Lung (tissue), 12 donors: ENCODE results near the gene CD59. TPM values are rescaled to one million over a fixed set of nuclear protein-coding genes. Genes with fewer than 3 reads are reported as not detected.

ENCODE experiments used
- ATAC-seq: fragments of 200-7000 bp; cut with Tn5 transposase; one replicate; pipeline ENCODE4 v1.9.1; 2020; ENCODE audit warnings: moderate number of reproducible peaks; ENCODE audit not compliant: insufficient read depth, low FRiP score
- DNase-seq, 3 donors: peaks; one replicate each; pipeline ENCODE4 v3.0.0-alpha.2; 2013 to 2017
- H3K27ac ChIP-seq, 2 donors: one replicate each; pipeline ENCODE4 v1.5.1; 2013; ENCODE audit warnings: mild to moderate bottlenecking in 2 of 2, moderate library complexity in 2 of 2, control low read depth in 1 of 2, inconsistent platforms in 1 of 2, low read depth in 1 of 2, low read length in 1 of 2
- H3K27me3 ChIP-seq, 3 donors: one replicate each; pipeline ENCODE4 v1.5.1; 2013; ENCODE audit warnings: low read length in 2 of 3; ENCODE audit not compliant: control insufficient read depth in 3 of 3, insufficient read depth in 3 of 3
- H3K36me3 ChIP-seq, 4 donors: one replicate each; pipeline ENCODE4 v1.5.1; 2013; ENCODE audit warnings: low read length in 4 of 4, mild to moderate bottlenecking in 1 of 4, moderate library complexity in 1 of 4; ENCODE audit not compliant: control insufficient read depth in 4 of 4, insufficient read depth in 4 of 4
- H3K4me1 ChIP-seq, 5 donors: one replicate each; pipeline ENCODE4 v1.5.1; 2013; ENCODE audit warnings: low read length in 5 of 5, mild to moderate bottlenecking in 2 of 5, moderate library complexity in 1 of 5; ENCODE audit not compliant: control insufficient read depth in 5 of 5, insufficient read depth in 5 of 5
- H3K4me3 ChIP-seq: one replicate; pipeline ENCODE4 v1.5.1; 2013; ENCODE audit warnings: mild to moderate bottlenecking, control low read depth, moderate library complexity
- H3K9ac ChIP-seq, 2 donors: one replicate each; pipeline ENCODE4 v1.5.1; 2013; ENCODE audit warnings: low read length in 2 of 2, control low read depth in 1 of 2; ENCODE audit not compliant: insufficient read depth in 1 of 2
- H3K9me3 ChIP-seq, 4 donors: one replicate each; pipeline ENCODE4 v1.5.1; 2013; ENCODE audit warnings: low read length in 3 of 4, mild to moderate bottlenecking in 1 of 4, moderate library complexity in 1 of 4; ENCODE audit not compliant: control insufficient read depth in 4 of 4, insufficient read depth in 3 of 4
- WGBS, 2 donors: extraction: QIAGEN DNeasy Blood & Tissue Kit; methylation state at CpG; one replicate each; pipeline ENCODE4 v1.1.7; 2013; 5-methylcytosine and 5-hydroxymethylcytosine counted together
- polyA plus RNA-seq, 2 donors: library from polyadenylated mRNA; stranded (reverse); fragments of 200-250 nt; gene quantifications; one replicate each; pipeline ENCODE4 v1.2.1, GENCODE V29; 2013
- total RNA-seq, 2 donors: library from RNA; depleted of rRNA in 1 of 2; stranded (reverse); fragments of >200 nt in 1 of 2; gene quantifications; one replicate each; pipeline ENCODE4 v1.2.1, GENCODE V29; 2014 to 2021
- TF ChIP-seq, protein P1 (sequence below): IDR thresholded peaks from 2 replicates; pipeline ENCODE4 v1.5.1; 2012; ENCODE audit warnings: mild to moderate bottlenecking; ENCODE audit errors: control extremely low read depth, extremely low read depth
- donor health status: control.
- donor health status: control.
- donor health status: Bipolar disorder and iron deficiency.
- donor health status: healthy.
- donor health status: DM: yes; HTN: yes; CAD: no.

Gene CD59
- total and polyA plus RNA-seq, 4 donors, result 215 to 833 (median 539) TPM

DNA sequence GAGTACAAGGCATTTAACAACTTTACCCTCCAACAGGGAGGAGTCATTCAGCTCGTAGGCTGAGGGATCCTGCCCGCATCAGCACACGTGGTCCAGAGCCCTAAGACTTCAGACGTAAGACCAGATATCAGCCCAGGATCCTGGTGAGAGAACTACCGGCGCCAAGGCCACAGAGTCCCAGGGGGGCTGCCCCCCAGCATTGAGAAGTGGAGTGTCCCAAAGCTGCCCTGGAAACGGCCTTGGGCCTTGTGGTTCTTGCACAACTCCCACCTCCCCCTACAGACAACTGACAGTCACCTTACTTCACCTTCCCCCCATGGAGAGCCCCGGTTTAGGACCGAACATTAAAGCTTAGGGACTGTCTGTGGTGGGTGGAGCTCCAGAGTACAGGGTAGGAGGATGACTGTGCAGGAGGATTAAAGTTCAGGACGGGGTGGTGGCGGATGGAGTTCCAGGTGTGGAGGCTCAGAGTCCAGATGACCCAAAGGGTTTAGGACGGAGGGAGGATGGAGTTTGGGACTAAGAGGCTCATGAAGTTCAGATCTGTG, 36.6 kb downstream of the CD59 start:
- H3K4me3 ChIP-seq, result no peak overlapping the region
- TF ChIP-seq, protein P1, sequence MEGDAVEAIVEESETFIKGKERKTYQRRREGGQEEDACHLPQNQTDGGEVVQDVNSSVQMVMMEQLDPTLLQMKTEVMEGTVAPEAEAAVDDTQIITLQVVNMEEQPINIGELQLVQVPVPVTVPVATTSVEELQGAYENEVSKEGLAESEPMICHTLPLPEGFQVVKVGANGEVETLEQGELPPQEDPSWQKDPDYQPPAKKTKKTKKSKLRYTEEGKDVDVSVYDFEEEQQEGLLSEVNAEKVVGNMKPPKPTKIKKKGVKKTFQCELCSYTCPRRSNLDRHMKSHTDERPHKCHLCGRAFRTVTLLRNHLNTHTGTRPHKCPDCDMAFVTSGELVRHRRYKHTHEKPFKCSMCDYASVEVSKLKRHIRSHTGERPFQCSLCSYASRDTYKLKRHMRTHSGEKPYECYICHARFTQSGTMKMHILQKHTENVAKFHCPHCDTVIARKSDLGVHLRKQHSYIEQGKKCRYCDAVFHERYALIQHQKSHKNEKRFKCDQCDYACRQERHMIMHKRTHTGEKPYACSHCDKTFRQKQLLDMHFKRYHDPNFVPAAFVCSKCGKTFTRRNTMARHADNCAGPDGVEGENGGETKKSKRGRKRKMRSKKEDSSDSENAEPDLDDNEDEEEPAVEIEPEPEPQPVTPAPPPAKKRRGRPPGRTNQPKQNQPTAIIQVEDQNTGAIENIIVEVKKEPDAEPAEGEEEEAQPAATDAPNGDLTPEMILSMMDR, result no peak
- DNase-seq, result no peak
- H3K9me3 ChIP-seq, result no peaks in the 10 kb centered on the region
- H3K9ac ChIP-seq, result no peak overlapping the region
- 49 to 68% methylated on average over 12 of the region's 12 CpGs for WGBS, 2 donors
- no peaks in the 10 kb centered on the region for H3K27me3 ChIP-seq
- ATAC-seq, result no peak
- H3K27ac ChIP-seq, result peak overlapping the region; percentile 37 to 47
- H3K36me3 ChIP-seq, result no peaks in the 10 kb centered on the region
- peaks cover 11 to 36% (median 24%) of the 10 kb centered on the region in 5 donors for H3K4me1 ChIP-seq

DNA sequence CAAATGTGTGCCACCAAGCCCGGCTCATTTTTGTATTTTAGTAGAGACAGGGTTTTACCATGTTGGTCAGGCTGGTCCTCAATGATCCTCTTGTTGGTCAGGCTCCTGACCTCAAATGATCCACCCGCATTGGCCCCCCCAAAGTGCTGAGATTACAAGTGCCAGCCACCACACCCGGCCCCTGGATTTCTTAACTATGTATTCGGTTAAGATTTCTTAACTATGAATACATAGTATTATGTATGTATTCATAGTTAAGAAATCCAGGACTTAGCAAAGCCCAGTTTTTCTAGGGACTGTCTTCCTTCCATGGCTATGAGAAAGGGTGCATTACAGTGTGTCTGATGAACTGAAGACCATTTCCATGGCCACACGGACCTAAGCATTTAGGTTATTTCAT, 37.3 kb downstream of the CD59 start:
- Histone ChIP-seq H3K4me3 (no peak overlapping the region), H3K9ac (no peak overlapping the region), H3K36me3 (no peaks in the 10 kb centered on the region), H3K27ac (no peak overlapping the region), H3K4me1 (peaks cover 11 to 36% (median 21%) of the 10 kb centered on the region in 5 donors), H3K27me3 (no peaks in the 10 kb centered on the region), H3K9me3 (no peaks in the 10 kb centered on the region)
- DNase-seq (no peak), ATAC-seq (no peak)
- 48 to 68% methylated on average over 5 of the region's 5 CpGs for WGBS, 2 donors
- TF ChIP-seq, protein P1, result no peak

GRCh38 chr11:33697997-33698396, 38.2 kb downstream of the CD59 start:
- TF ChIP-seq, protein P1, result no peak
- Histone ChIP-seq H3K9ac (no peak overlapping the region), H3K27me3 (no peaks in the 10 kb centered on the region), H3K4me1 (peaks cover 14 to 43% (median 19%) of the 10 kb centered on the region in 5 donors), H3K36me3 (no peaks in the 10 kb centered on the region), H3K9me3 (no peaks in the 10 kb centered on the region), H3K4me3 (no peak overlapping the region), H3K27ac (peak overlapping the region in 1 of 2 donors; percentile 44)
- ATAC-seq, result no peak
- DNase-seq, result no peak
- 72 to 79% methylated on average over 3 of the region's 3 CpGs for WGBS, 2 donors
